H1 (cell line): ENCODE data around the gene PPIL6. TPM values are rescaled to one million over a fixed set of nuclear protein-coding genes. Genes with fewer than 3 reads are reported as not detected.

ENCODE experiments used
- CTCF ChIA-PET: fragments of 300-600 bp; sonication (Branson Sonifier 250); formaldehyde crosslinking; loops from one replicate; lab custom pipeline; 2021; ENCODE audit not compliant: partially characterized antibody; lab: Charles Lee
- POLR2A ChIA-PET: fragments of 300-600 bp; sonication (Branson Sonifier 250); formaldehyde crosslinking; loops from one replicate; lab custom pipeline; 2021; ENCODE audit warnings: inconsistent platforms; ENCODE audit not compliant: partially characterized antibody; lab: Charles Lee
- DNase-seq, 2 experiments: peaks; one replicate each; pipeline versions ENCODE4 v3.0.0 to v3.0.0-alpha.2; 2010 to 2022; ENCODE audit warnings: low spot score in 2 of 2, low read depth in 1 of 2, mixed read lengths in 1 of 2
- FAIRE-seq: peaks from 2 replicates; lab custom pipeline; 2011; peaks lifted over from hg19 to GRCh38; lab: Jason Lieb, UNC
- H2AFZ ChIP-seq: 2 replicates; pipeline ENCODE4 v1.8.1; 2012; ENCODE audit warnings: low read length, inconsistent platforms
- H2AK5ac ChIP-seq: 2 replicates; pipeline ENCODE4 v1.6.1; 2013; ENCODE audit warnings: low read depth, low read length
- H2BK120ac ChIP-seq: replicated peaks from 2 replicates; pipeline ENCODE3; 2013; ENCODE audit warnings: low read depth, low read length, inconsistent platforms
- H2BK12ac ChIP-seq: 2 replicates; pipeline ENCODE4 v1.6.1; 2013; ENCODE audit warnings: low read depth, low read length
- H2BK15ac ChIP-seq: 2 replicates; pipeline ENCODE4 v1.6.1; 2013; ENCODE audit warnings: low read length
- H2BK20ac ChIP-seq: 2 replicates; pipeline ENCODE4 v1.6.1; 2013; ENCODE audit warnings: low read length
- H2BK5ac ChIP-seq: 2 replicates; pipeline ENCODE4 v1.6.1; 2013; ENCODE audit warnings: low read depth, low read length
- H3K14ac ChIP-seq: 2 replicates; pipeline ENCODE4 v1.6.1; 2013; ENCODE audit warnings: inconsistent platforms; ENCODE audit not compliant: insufficient read length
- H3K18ac ChIP-seq: 2 replicates; pipeline ENCODE4 v1.6.1; 2013; ENCODE audit warnings: low read length; ENCODE audit errors: extremely low read depth
- H3K23ac ChIP-seq: 2 replicates; pipeline ENCODE4 v1.6.1; 2013; ENCODE audit warnings: inconsistent platforms; ENCODE audit not compliant: insufficient read length
- H3K23me2 ChIP-seq: 2 replicates; pipeline ENCODE4 v1.6.1; 2013; ENCODE audit warnings: low read depth, low read length
- H3K27ac ChIP-seq: 2 replicates; pipeline ENCODE4 v1.6.1; 2011; ENCODE audit warnings: low read depth, low read length, inconsistent platforms
- H3K27me3 ChIP-seq, 4 experiments: replicated peaks in 1 of 4; 1 replicate in 1 of 4; 2 replicates in 3 of 4; pipeline versions ENCODE4 v1.6.1 to v1.8.1; 2011 to 2013; ENCODE audit warnings: low read length in 3 of 4, mild to moderate bottlenecking in 3 of 4, inconsistent platforms in 2 of 4, mixed read lengths in 2 of 4, moderate library complexity in 1 of 4; ENCODE audit not compliant: control insufficient read depth in 3 of 4, insufficient read depth in 3 of 4; ENCODE audit errors: extremely low read depth in 1 of 4
- H3K36me3 ChIP-seq, 4 experiments: 2 replicates each; pipeline versions ENCODE4 v1.6.1 to v1.8.1; 2011 to 2013; ENCODE audit warnings: mild to moderate bottlenecking in 4 of 4, low read length in 3 of 4, moderate library complexity in 2 of 4, control low read depth in 1 of 4, inconsistent platforms in 1 of 4; ENCODE audit not compliant: insufficient read depth in 4 of 4, control insufficient read depth in 2 of 4
- H3K4ac ChIP-seq: replicated peaks from 2 replicates; pipeline ENCODE3; 2013; ENCODE audit warnings: low read length, low read depth, mixed read lengths, inconsistent platforms; ENCODE audit not compliant: insufficient read length
- H3K4me1 ChIP-seq, 4 experiments: replicated peaks in 1 of 4; 1 replicate in 1 of 4; 2 replicates in 3 of 4; pipeline versions ENCODE4 v1.6.1 to v1.8.1; 2011 to 2013; ENCODE audit warnings: low read length in 3 of 4, inconsistent platforms in 2 of 4, mixed read lengths in 1 of 4; ENCODE audit not compliant: insufficient read depth in 4 of 4, control insufficient read depth in 3 of 4
- H3K4me2 ChIP-seq, 2 experiments: 2 replicates each; pipeline versions ENCODE4 v1.6.1 to v1.8.1; 2011 to 2013; ENCODE audit warnings: low read depth in 2 of 2, low read length in 2 of 2, control low read depth in 1 of 2, inconsistent platforms in 1 of 2, mild to moderate bottlenecking in 1 of 2; ENCODE audit not compliant: insufficient read depth in 1 of 2
- H3K4me3 ChIP-seq, 4 experiments: fragments of 200-600, 300-600 bp in 1 of 4; sonication (generic), shearing (Covaris generic), sonication (Bioruptor Twin) in 1 of 4; 2 replicates each; pipeline versions ENCODE4 v1.5.1 to v1.8.1; 2011 to 2016; ENCODE audit warnings: low read length in 4 of 4, low read depth in 3 of 4, control low read depth in 2 of 4, inconsistent platforms in 2 of 4, mild to moderate bottlenecking in 2 of 4, mixed read lengths in 1 of 4, moderate library complexity in 1 of 4; ENCODE audit not compliant: insufficient read depth in 2 of 4; ENCODE audit errors: extremely low read depth in 1 of 4
- H3K56ac ChIP-seq: replicated peaks from 2 replicates; pipeline ENCODE3; 2013; ENCODE audit warnings: low read depth, mild to moderate bottlenecking, mixed read lengths, low read length, inconsistent platforms; ENCODE audit not compliant: insufficient read length
- H3K79me1 ChIP-seq: 2 replicates; pipeline ENCODE4 v1.6.1; 2013; ENCODE audit warnings: low read depth, low read length, control low read depth
- H3K79me2 ChIP-seq, 2 experiments: 2 replicates each; pipeline versions ENCODE4 v1.6.1 to v1.8.1; 2012 to 2013; ENCODE audit warnings: low read length in 2 of 2, mild to moderate bottlenecking in 2 of 2, inconsistent platforms in 1 of 2; ENCODE audit not compliant: insufficient read depth in 2 of 2, control insufficient read depth in 1 of 2
- H3K9ac ChIP-seq, 4 experiments: replicated peaks in 1 of 4; 1 replicate in 1 of 4; 2 replicates in 3 of 4; pipeline versions ENCODE4 v1.6.1 to v1.8.1; 2011 to 2013; ENCODE audit warnings: low read depth in 3 of 4, low read length in 3 of 4, control low read depth in 2 of 4, mild to moderate bottlenecking in 2 of 4, moderate library complexity in 2 of 4, inconsistent platforms in 1 of 4; ENCODE audit errors: extremely low read depth in 1 of 4
- H3K9me3 ChIP-seq, 2 experiments: 2 replicates each; pipeline versions ENCODE4 v1.6.1 to v1.8.1; 2012 to 2013; ENCODE audit warnings: mild to moderate bottlenecking in 2 of 2, moderate library complexity in 2 of 2, control low read depth in 1 of 2, inconsistent platforms in 1 of 2, low read depth in 1 of 2, low read length in 1 of 2, mixed read lengths in 1 of 2; ENCODE audit not compliant: insufficient read depth in 2 of 2
- H4K20me1 ChIP-seq, 2 experiments: replicated peaks in 1 of 2; 2 replicates each; pipeline versions ENCODE3 to v1.8.1; 2011 to 2013; ENCODE audit warnings: inconsistent platforms in 2 of 2, low read length in 2 of 2, mild to moderate bottlenecking in 1 of 2; ENCODE audit not compliant: insufficient read depth in 2 of 2, control insufficient read depth in 1 of 2
- H4K5ac ChIP-seq: 2 replicates; pipeline ENCODE4 v1.6.1; 2013; ENCODE audit warnings: low read length, low read depth, mixed read lengths, inconsistent platforms; ENCODE audit not compliant: insufficient read length
- H4K8ac ChIP-seq: 2 replicates; pipeline ENCODE4 v1.8.0; 2013; ENCODE audit warnings: mild to moderate bottlenecking, moderate library complexity, low read length, inconsistent platforms; ENCODE audit not compliant: insufficient read depth; ENCODE audit errors: extremely low read depth
- H4K91ac ChIP-seq: replicated peaks from 2 replicates; pipeline ENCODE3; 2013; ENCODE audit warnings: low read length, mixed read lengths, inconsistent platforms; ENCODE audit not compliant: insufficient read length
- ATF2 ChIP-seq: IDR thresholded peaks from 2 replicates; pipeline ENCODE4 v1.6.1; 2012; ENCODE audit warnings: low read length, inconsistent platforms
- BRCA1 ChIP-seq: IDR thresholded peaks from 2 replicates; pipeline ENCODE4 v1.6.1; 2012; ENCODE audit warnings: low read depth, low read length, improper control_type of control experiment
- E2F6 ChIP-seq: IDR thresholded peaks from 2 replicates; pipeline ENCODE4 v1.6.1; 2012; ENCODE audit warnings: inconsistent platforms
- FOSL1 ChIP-seq: IDR thresholded peaks from 2 replicates; pipeline ENCODE4 v1.6.1; 2011; ENCODE audit warnings: mild to moderate bottlenecking, low read depth, low read length, moderate library complexity; ENCODE audit not compliant: insufficient read depth
- HDAC2 ChIP-seq, 2 experiments: fragments of 300-600 bp in 1 of 2; sonication (generic) in 1 of 2; IDR thresholded peaks; 2 replicates each; pipeline ENCODE4 v1.6.1; 2011 to 2012; ENCODE audit warnings: low read depth in 2 of 2, low read length in 2 of 2, mild to moderate bottlenecking in 2 of 2, moderate library complexity in 2 of 2, borderline replicate concordance in 1 of 2, inconsistent platforms in 1 of 2
- MAX ChIP-seq: IDR thresholded peaks from 2 replicates; pipeline ENCODE4 v1.6.1; 2012; ENCODE audit warnings: inconsistent platforms
- PHF8 ChIP-seq: fragments of 200-600 bp; sonication (generic); conservative IDR thresholded peaks from 2 replicates; pipeline ENCODE4 v1.7.1; 2012; ENCODE audit warnings: low read depth, mild to moderate bottlenecking, inconsistent platforms, low read length, moderate library complexity
- RBBP5 ChIP-seq: IDR thresholded peaks from 2 replicates; pipeline ENCODE4 v1.7.1; 2012; ENCODE audit warnings: low read depth, mild to moderate bottlenecking, inconsistent platforms, low read length, moderate library complexity, borderline replicate concordance
- SAP30 ChIP-seq: fragments of 300-600 bp; sonication (generic); IDR thresholded peaks from 2 replicates; pipeline ENCODE4 v1.7.1; 2012; ENCODE audit warnings: low read length, moderate library complexity, mild to moderate bottlenecking, inconsistent platforms; ENCODE audit not compliant: insufficient read depth, insufficient replicate concordance
- SUZ12 ChIP-seq: fragments of 200-600 bp; sonication (generic); IDR thresholded peaks from 2 replicates; pipeline ENCODE4 v1.6.1; 2012; ENCODE audit warnings: mild to moderate bottlenecking, inconsistent platforms, low read length, moderate library complexity, mixed read lengths
- TEAD4 ChIP-seq: IDR thresholded peaks from 2 replicates; pipeline ENCODE4 v1.6.1; 2012; ENCODE audit warnings: low read depth, low read length, inconsistent platforms, mixed read lengths
- WGBS, 2 experiments: shearing (Covaris generic) in 1 of 2; methylation state at CpG; one replicate each; pipeline versions ENCODE4 v1.1.6 to v1.1.7; 2013 to 2015; ENCODE audit warnings: low lambda C conversion rate in 2 of 2, mixed read lengths in 2 of 2, inconsistent platforms in 1 of 2, low coverage in 1 of 2, missing lambda C conversion rate in 1 of 2; ENCODE audit not compliant: insufficient replicate concordance in 2 of 2, insufficient coverage in 1 of 2, insufficient read length in 1 of 2; ENCODE audit errors: extremely low coverage in 1 of 2, missing lambda C conversion rate in 1 of 2; 5-methylcytosine and 5-hydroxymethylcytosine counted together
- polyA plus RNA-seq, 7 experiments: library from polyadenylated mRNA; depleted of rRNA in 3 of 7; stranded (reverse) in 5 of 7; unstranded in 2 of 7; fragments of >200 nt in 5 of 7; fragments of 200-250 nt in 2 of 7; gene quantifications; 1 replicate in 5 of 7; 2 replicates in 1 of 7; 4 replicates in 1 of 7; pipeline versions ENCODE4 v1.2.1 to v1.2.3, GENCODE V29; 2011 to 2013; ENCODE audit warnings: missing spikeins in 2 of 7, mixed read lengths in 2 of 7
- total RNA-seq: library from RNA; stranded (reverse); fragmentation: NEBNext Ultra II Directional; extraction: Animal tissue kit (Norgen Biotek cat#: 25700); gene quantifications from 2 replicates; pipeline ENCODE4 v1.2.1, GENCODE V29; 2021

PPIL6 gene
- total and polyA plus RNA-seq, 2 of the 8 experiments (the other 6 are each of a cell fraction or from before 2014, with no cell fraction given) = 0.42 to 1.3 TPM

- ChIA-PET CTCF (no interaction called here), POLR2A (interaction anchor here (3.5 kb wide), 1 partner anchor 13 kb away, joined by 12 read pairs; no protein-coding TSS in a partner anchor)
- H2BK12ac ChIP-seq = no peak overlapping the region
- no peaks in the 10 kb centered on the region for H4K20me1 ChIP-seq
- no peak overlapping the region for H3K18ac ChIP-seq
- no peaks in the 10 kb centered on the region for H3K79me1 ChIP-seq
- FAIRE-seq (no peak), DNase-seq (no peak)
- no peak overlapping the region for H3K4me2 ChIP-seq
- no peaks in the 10 kb centered on the region for H3K79me2 ChIP-seq
- H2BK15ac ChIP-seq = no peak overlapping the region
- no peak overlapping the region for H2BK20ac ChIP-seq
- no peaks in the 10 kb centered on the region for H3K4me1 ChIP-seq
- no peaks in the 10 kb centered on the region for H3K27me3 ChIP-seq
- no peak overlapping the region for H3K56ac ChIP-seq
- WGBS, 2 experiments = 88% methylated on average over 2 of the region's 2 CpGs; no CpG with 5 or more reads in 1 of the 2 experiments
- H4K5ac ChIP-seq = no peak overlapping the region
- H3K27ac ChIP-seq = no peak overlapping the region
- H3K23me2 ChIP-seq = no peaks in the 10 kb centered on the region
- no peak overlapping the region for H2AK5ac ChIP-seq
- no peak overlapping the region for H4K8ac ChIP-seq
- H3K4ac ChIP-seq = no peak overlapping the region
- H2AFZ ChIP-seq = no peak overlapping the region
- no peak overlapping the region for H3K23ac ChIP-seq
- no peak overlapping the region for H2BK120ac ChIP-seq
- H4K91ac ChIP-seq = no peak overlapping the region
- no peak overlapping the region for H2BK5ac ChIP-seq
- no peak overlapping the region for H3K14ac ChIP-seq
- no peaks in the 10 kb centered on the region for H3K9me3 ChIP-seq
- no peak overlapping the region for H3K4me3 ChIP-seq
- peaks cover 8 to 50% (median 28%) of the 10 kb centered on the region in 4 experiments; a peak in 7 of 8 replicates for H3K36me3 ChIP-seq
- no peak overlapping the region for H3K9ac ChIP-seq
- TF ChIP-seq E2F6 = no peak
- TF ChIP-seq PHF8 = no peak
- TF ChIP-seq TEAD4 = no peak
- no peak for TF ChIP-seq FOSL1
- no peak for TF ChIP-seq MAX
- TF ChIP-seq SUZ12 = no peak
- no peak for TF ChIP-seq RBBP5
- no peak for TF ChIP-seq SAP30
- TF ChIP-seq HDAC2 (IDR thresholded peaks at IDR 0.05; ENCODE audit: borderline replicate concordance in 1 of 2, low read depth in 2 of 2, low read length in 2 of 2) = no peak
- no peak for TF ChIP-seq BRCA1
- TF ChIP-seq ATF2 = no peak
Measured at GRCh38 chr6:109363753-109364152, 76.7 kb downstream of the PPIL6 start.
